Measurements from ENCODE around the gene AVL9. TPM values are rescaled to one million over a fixed set of nuclear protein-coding genes. Genes with fewer than 3 reads are reported as not detected.
A peak's percentile ranks its signal among the peaks of the same experiment; 100 is the strongest.

AVL9 gene
- total RNA-seq, 1 experiment from 2014 or later, result 36.1 TPM

DNA sequence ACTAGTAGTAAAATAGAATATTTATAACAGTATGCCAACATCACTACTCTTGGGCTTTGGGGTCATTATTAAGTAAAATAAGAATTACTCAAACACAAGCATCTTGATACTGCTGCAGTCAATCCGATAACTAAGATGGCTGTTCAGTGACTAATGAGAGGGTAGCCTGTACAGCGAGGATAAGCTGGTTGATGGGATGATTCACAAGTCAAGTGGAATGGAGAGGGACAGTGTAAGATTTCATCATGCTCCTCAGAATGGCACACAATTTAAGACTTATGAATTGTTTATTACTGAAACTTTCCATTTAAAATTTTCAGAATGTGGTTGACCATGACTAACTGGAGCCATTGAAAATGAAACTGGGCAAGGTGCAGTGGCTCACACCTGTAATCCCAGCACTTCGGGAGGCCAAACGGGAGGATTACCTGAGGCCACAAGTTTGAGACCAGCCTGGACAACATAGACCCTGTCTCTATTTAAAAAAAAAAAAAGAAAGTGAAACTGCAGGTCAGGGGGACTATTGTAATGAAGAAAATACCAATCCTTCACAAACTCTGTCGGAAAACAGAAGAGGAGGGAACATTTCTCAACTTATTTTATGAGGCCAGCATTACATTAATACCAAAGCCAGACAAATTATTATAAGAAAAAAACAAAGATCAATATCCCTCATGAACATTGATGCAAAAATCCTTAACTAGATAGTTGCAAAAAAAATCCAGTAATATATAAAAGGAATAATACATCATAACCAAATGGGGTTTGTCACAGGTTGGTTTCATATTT lies 11.2 kb downstream of the AVL9 start:
- no TSS peak for BruUV-seq (replicated peaks)
- CTCF ChIA-PET, result no interaction called here
- Histone ChIP-seq H3K36me3 (ENCODE audit: insufficient read depth, low read length, poor library complexity, severe bottlenecking) (no peaks in the 10 kb centered on the region), H3K9me3 (ENCODE audit: low read depth, low read length, poor library complexity, severe bottlenecking) (no peaks in the 10 kb centered on the region), H3K27me3 (replicated peaks; ENCODE audit: insufficient read depth, low read depth, low read length, poor library complexity) (no peaks in the 10 kb centered on the region), H3K4me1 (ENCODE audit: insufficient read depth, low read length, poor library complexity, severe bottlenecking) (peaks cover under 1% of the 10 kb centered on the region), H3K27ac (ENCODE audit: low read depth, low read length, poor library complexity, severe bottlenecking) (no peak overlapping the region), H3K4me3 (ENCODE audit: low read depth, low read length, poor library complexity, severe bottlenecking) (no peak overlapping the region)
- intact Hi-C loops (cut with micrococcal nuclease; ENCODE audit: unreplicated experiment), result no loop called here
- peak; percentile 39 for DNase-seq (ENCODE audit: low spot score)
- POLR2A ChIA-PET (ENCODE audit: low non-redundant PET), result interaction anchor here (0.5 kb wide), 2 partner anchors 11 to 12 kb away, joined by 5 read pairs; partner anchors contain the start of gene AVL9
- TF ChIP-seq, protein P1, sequence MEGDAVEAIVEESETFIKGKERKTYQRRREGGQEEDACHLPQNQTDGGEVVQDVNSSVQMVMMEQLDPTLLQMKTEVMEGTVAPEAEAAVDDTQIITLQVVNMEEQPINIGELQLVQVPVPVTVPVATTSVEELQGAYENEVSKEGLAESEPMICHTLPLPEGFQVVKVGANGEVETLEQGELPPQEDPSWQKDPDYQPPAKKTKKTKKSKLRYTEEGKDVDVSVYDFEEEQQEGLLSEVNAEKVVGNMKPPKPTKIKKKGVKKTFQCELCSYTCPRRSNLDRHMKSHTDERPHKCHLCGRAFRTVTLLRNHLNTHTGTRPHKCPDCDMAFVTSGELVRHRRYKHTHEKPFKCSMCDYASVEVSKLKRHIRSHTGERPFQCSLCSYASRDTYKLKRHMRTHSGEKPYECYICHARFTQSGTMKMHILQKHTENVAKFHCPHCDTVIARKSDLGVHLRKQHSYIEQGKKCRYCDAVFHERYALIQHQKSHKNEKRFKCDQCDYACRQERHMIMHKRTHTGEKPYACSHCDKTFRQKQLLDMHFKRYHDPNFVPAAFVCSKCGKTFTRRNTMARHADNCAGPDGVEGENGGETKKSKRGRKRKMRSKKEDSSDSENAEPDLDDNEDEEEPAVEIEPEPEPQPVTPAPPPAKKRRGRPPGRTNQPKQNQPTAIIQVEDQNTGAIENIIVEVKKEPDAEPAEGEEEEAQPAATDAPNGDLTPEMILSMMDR (conservative IDR thresholded peaks at IDR 0.05; ENCODE audit: low read depth, low read length), result no peak

DNA sequence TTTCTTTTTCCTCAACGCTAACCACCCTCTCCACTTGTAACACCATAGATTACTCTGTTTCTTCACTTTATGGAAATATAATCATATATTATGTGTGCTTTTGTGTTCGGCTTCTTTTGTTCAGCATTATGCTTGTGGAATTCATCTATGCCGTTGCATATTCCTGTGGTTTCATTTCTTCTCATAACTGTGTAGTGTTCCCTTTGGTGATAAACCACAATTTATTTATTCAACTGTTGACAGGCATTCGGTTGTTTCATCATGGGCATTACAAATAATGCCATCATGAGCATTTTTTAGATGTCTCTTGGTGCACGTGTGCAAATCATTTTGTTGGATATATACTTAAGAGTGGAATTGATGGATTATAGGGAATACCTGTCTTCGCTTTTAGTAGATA lies 12.1 kb downstream of the AVL9 start:
- POLR2A ChIA-PET (ENCODE audit: low non-redundant PET), result no interaction called here
- Histone ChIP-seq H3K27me3 (replicated peaks; ENCODE audit: insufficient read depth, low read depth, low read length, poor library complexity) (no peaks in the 10 kb centered on the region), H3K9me3 (ENCODE audit: low read depth, low read length, poor library complexity, severe bottlenecking) (no peaks in the 10 kb centered on the region), H3K4me1 (ENCODE audit: insufficient read depth, low read length, poor library complexity, severe bottlenecking) (no peaks in the 10 kb centered on the region), H3K27ac (ENCODE audit: low read depth, low read length, poor library complexity, severe bottlenecking) (no peak overlapping the region), H3K4me3 (ENCODE audit: low read depth, low read length, poor library complexity, severe bottlenecking) (no peak overlapping the region), H3K36me3 (ENCODE audit: insufficient read depth, low read length, poor library complexity, severe bottlenecking) (no peaks in the 10 kb centered on the region)
- DNase-seq (ENCODE audit: low spot score), result no peak
- no TSS peak for BruUV-seq (replicated peaks)
- TF ChIP-seq, protein P1 (conservative IDR thresholded peaks at IDR 0.05; ENCODE audit: low read depth, low read length), result no peak
- no peak for TF ChIP-seq EZH2 (IDR thresholded peaks at IDR 0.05; ENCODE audit: borderline replicate concordance, low read depth, low read length, poor library complexity, severe bottlenecking)
- CTCF ChIA-PET, result no interaction called here
- intact Hi-C loops (cut with micrococcal nuclease; ENCODE audit: unreplicated experiment), result no loop called here

DNA sequence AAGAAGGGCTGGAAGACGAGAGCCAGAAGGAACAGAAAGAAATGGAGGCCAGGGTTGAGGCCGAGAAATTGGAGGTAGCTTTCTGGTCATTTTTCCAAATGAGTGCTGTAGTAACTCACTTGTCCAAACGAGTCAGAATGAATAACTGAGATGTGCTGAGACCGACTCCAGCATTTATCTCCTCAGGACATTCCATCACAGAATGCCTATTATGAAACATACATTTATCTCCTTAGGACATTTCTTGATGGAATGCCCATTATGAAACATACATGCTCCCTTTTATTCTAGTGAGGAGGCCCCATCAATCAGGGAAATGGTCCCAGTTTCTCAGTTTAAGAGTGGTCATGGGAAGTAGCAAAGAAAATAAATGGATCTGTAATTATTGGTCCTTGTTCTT lies 16.5 kb downstream of the AVL9 start:
- Histone ChIP-seq H3K27ac (ENCODE audit: low read depth, low read length, poor library complexity, severe bottlenecking) (no peak overlapping the region), H3K4me3 (ENCODE audit: low read depth, low read length, poor library complexity, severe bottlenecking) (no peak overlapping the region), H3K9me3 (ENCODE audit: low read depth, low read length, poor library complexity, severe bottlenecking) (no peaks in the 10 kb centered on the region), H3K4me1 (ENCODE audit: insufficient read depth, low read length, poor library complexity, severe bottlenecking) (no peaks in the 10 kb centered on the region), H3K27me3 (replicated peaks; ENCODE audit: insufficient read depth, low read depth, low read length, poor library complexity) (no peaks in the 10 kb centered on the region), H3K36me3 (ENCODE audit: insufficient read depth, low read length, poor library complexity, severe bottlenecking) (no peaks in the 10 kb centered on the region)
- TF ChIP-seq, protein P1 (conservative IDR thresholded peaks at IDR 0.05; ENCODE audit: low read depth, low read length), result no peak
- no peak for TF ChIP-seq EZH2 (IDR thresholded peaks at IDR 0.05; ENCODE audit: borderline replicate concordance, low read depth, low read length, poor library complexity, severe bottlenecking)
- no peak for DNase-seq (ENCODE audit: low spot score)
- ChIA-PET CTCF (no interaction called here), POLR2A (ENCODE audit: low non-redundant PET) (no interaction called here)
- no TSS peak for BruUV-seq (replicated peaks)
- intact Hi-C loops (cut with micrococcal nuclease; ENCODE audit: unreplicated experiment), result no loop called here
